ENCODE measurements around the gene ACVR1C. TPM values are rescaled to one million over a fixed set of nuclear protein-coding genes. Genes with fewer than 3 reads are reported as not detected.
"Not testable (repeated sequence)": the region's sequence is repeated elsewhere in the genome, so short reads cannot be mapped to it uniquely, and the experiment has no call there.

The ACVR1C gene
- total RNA-seq, 1 experiment from 2014 or later, result not detected

DNA sequence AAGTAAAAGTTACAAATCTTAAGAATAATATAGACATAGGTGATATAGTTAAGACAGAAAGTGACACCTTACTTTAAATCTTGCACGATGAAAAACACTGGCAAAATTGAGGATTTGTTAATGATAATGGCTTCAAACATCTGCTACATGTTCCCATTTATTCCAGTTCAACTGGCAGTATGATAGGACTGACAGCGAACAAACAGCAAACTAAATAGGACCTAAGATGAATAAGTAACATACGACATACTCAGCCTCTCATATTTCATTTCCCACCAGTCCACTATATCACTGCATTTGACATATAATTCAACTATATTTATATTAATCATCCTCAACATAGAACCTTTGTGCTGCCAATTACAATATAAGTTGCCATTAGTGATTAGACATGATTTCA is 36.3 kb downstream of the ACVR1C start:
- DNase-seq (ENCODE audit: low spot score), result no peak
- in situ Hi-C loops (cut with HindIII; ENCODE audit: low sequenced_read_pairs), result no loop called here

GRCh38 chr2:157587576-157587975 is 41.1 kb downstream of the ACVR1C start:
- no peak for DNase-seq (ENCODE audit: low spot score)
- in situ Hi-C loops (cut with HindIII; ENCODE audit: low sequenced_read_pairs), result no loop called here

DNA sequence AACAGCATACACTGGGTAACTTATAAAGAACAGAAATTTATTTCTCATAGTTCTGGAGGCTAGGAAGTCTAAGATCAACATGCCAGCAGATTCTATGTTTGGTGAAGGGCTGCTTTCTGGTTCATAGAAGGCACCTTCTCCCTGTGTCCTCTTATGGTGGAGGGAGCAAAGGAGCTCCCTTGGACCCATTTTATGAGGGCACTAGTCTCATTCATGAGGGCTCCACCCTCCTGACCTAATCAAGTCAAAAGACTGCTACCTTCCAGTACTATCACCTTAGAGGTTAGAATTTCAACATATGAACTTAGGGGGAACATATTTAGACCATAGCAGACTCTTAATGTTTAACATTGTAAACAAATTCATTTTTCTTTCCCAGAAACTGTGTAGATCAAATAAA is 54.5 kb downstream of the ACVR1C start:
- in situ Hi-C loops (cut with HindIII; ENCODE audit: low sequenced_read_pairs), result no loop called here
- no peak for DNase-seq (ENCODE audit: low spot score)

- in situ Hi-C loops (cut with HindIII; ENCODE audit: low sequenced_read_pairs), result no loop called here
- DNase-seq (ENCODE audit: low spot score), result no peak
Observed at GRCh38 chr2:157572725-157573124, 55.9 kb downstream of the ACVR1C start.

DNA sequence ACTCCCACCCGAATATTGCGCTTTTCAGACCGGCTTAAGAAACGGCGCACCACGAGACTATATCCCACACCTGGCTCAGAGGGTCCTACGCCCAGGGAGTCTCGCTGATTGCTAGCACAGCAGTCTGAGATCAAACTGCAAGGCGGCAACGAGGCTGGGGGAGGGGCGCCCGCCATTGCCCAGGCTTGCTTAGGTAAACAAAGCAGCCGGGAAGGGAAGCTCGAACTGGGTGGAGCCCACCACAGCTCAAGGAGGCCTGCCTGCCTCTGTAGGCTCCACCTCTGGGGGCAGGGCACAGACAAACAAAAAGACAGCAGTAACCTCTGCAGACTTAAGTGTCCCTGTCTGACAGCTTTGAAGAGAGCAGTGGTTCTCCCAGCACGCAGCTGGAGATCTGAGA is 62.0 kb downstream of the ACVR1C start:
- in situ Hi-C loops (cut with HindIII; ENCODE audit: low sequenced_read_pairs); DNase-seq (ENCODE audit: low spot score): not testable (repeated sequence)

DNA sequence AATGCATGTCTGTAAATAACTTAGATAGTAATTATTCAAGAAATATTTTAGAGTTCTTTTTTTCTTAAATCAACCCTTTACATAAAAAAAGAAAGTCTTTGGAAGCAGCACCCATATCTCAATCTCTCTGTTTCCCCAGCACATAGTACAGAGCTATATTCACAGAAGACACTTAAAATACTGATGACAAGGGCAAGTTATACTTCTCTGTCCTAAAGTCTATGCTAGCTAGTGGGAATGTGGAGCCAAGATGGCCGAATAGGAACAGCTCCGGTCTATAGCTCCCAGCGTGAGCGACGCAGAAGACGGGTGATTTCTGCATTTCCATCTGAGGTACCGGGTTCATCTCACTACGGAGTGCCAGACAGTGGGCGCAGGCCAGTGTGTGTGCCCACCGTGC is 62.6 kb downstream of the ACVR1C start:
- DNase-seq (ENCODE audit: low spot score); in situ Hi-C loops (cut with HindIII; ENCODE audit: low sequenced_read_pairs): not testable (repeated sequence)

DNA sequence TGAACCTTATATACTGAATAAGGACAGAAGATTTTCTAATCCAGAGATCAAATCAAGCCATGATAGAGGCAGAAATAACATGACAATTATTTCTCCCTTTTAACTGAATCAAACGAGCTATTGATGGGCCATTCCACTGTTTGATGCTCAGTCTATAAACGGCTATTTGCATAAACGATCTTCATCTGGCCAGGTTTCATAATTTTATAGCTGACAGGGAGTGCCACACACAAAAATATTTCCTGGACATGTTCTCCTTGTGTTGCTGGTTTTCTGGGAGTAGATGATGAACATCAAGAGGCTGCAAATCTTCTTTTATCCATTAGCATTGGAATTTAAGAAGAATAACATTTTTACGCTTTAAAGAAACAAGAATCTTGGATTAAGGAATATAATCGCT is 63.1 kb downstream of the ACVR1C start:
- in situ Hi-C loops (cut with HindIII; ENCODE audit: low sequenced_read_pairs), result no loop called here
- DNase-seq (ENCODE audit: low spot score), result no peak

DNA sequence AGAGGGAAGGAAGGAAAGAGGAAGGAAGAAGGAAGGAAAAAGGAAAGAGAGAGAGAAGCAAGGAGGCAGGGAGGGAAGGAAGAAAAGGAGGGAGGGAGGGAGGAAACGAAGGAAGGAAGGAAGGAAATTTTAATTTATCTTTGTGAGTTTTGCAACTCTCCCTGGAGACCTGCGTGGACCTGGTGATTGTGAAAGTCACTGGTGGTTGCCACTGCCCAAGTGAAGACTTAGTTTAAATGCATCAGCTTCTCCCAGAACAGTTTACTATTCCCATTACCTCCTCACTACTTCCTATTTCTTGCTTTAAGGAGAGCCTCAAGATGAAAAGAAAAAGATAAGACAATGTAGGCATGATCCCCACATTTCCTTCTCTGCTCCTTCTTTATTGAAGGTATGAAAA is 68.8 kb downstream of the ACVR1C start:
- in situ Hi-C loops (cut with HindIII; ENCODE audit: low sequenced_read_pairs), result no loop called here
- no peak for DNase-seq (ENCODE audit: low spot score)

DNA sequence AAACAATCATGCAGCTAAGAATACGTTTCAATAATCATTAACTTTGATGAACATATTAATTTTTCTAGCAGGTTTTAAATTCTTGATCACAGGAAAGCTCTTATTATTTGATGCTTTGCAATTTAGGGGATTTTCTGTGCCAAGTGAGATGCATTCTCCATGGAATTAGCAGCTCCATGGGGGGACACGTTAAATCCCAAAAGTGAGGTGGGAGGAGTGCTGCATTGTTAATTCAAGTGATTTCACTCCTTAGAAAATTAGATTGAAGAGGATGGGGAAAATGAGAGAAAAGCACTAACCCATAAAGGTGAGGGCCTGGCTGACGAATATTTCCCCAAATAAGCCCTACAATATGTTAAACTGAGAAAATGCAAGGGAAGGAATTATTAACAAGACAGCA is 69.2 kb downstream of the ACVR1C start:
- in situ Hi-C loops (cut with HindIII; ENCODE audit: low sequenced_read_pairs), result no loop called here
- DNase-seq (ENCODE audit: low spot score), result no peak

DNA sequence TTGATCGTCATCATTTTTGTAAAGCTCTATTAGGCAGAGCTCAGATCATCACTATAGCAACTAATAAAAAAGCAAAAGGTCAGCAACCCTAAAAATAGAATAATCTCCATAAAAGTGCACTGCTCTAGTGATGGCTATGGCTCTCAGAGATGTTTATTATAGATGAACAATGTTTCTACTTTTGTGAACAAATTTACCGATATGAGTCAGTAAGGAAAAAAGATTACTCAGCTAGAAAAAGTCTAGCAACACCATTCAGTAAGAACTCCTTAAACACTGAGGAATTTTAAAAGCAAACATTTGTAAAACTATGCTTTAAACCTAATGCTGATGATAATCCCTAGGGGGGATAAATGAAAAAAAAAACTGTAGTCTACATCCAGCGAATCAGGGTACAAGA is 69.6 kb downstream of the ACVR1C start:
- in situ Hi-C loops (cut with HindIII; ENCODE audit: low sequenced_read_pairs), result no loop called here
- no peak for DNase-seq (ENCODE audit: low spot score)

GRCh38 chr2:157557770-157558169 is 70.9 kb downstream of the ACVR1C start:
- in situ Hi-C loops (cut with HindIII; ENCODE audit: low sequenced_read_pairs), result no loop called here
- no peak for DNase-seq (ENCODE audit: low spot score)

DNA sequence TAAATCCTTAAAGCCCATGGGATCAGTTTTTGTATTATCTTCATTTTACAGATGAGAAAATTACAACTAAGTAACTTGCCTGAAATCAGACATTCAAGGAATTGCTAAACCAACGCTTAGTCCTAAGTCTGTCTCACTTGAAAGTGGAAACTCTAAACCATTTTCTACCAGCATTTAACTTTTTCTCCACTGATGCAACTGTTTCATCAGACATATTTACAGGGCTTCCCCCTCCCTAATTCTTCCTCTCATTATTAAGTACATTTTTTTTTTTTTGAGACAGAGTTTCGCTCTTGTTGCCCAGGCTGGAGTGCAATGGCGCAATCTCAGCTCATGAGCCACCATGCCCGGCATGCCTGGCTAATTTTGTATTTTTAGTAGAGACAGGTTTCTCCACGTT is 88.6 kb downstream of the ACVR1C start:
- in situ Hi-C loops (cut with HindIII; ENCODE audit: low sequenced_read_pairs), result no loop called here
- no peak for DNase-seq (ENCODE audit: low spot score)

- DNase-seq (ENCODE audit: low spot score), result no peak
- in situ Hi-C loops (cut with HindIII; ENCODE audit: low sequenced_read_pairs), result no loop called here
Observed at GRCh38 chr2:157538064-157538463, 90.6 kb downstream of the ACVR1C start.

DNA sequence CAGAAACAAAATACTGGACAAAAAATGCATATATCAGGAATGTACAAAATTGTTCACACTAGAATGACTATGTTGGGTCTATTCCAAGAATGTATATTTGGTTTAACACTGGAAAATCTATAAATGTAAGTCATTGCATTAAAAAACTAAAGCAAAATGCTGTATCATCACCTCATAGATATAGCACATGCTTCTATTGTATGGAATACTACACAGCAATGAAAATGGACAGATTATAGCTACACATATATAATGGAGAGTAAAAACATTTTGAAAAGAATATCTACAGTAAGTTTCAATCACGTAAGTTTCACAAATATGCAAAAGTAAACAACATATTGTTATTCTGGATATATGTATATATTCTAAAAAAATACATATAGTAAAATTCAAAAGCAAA is 91.8 kb downstream of the ACVR1C start:
- in situ Hi-C loops (cut with HindIII; ENCODE audit: low sequenced_read_pairs), result no loop called here
- no peak for DNase-seq (ENCODE audit: low spot score)

DNA sequence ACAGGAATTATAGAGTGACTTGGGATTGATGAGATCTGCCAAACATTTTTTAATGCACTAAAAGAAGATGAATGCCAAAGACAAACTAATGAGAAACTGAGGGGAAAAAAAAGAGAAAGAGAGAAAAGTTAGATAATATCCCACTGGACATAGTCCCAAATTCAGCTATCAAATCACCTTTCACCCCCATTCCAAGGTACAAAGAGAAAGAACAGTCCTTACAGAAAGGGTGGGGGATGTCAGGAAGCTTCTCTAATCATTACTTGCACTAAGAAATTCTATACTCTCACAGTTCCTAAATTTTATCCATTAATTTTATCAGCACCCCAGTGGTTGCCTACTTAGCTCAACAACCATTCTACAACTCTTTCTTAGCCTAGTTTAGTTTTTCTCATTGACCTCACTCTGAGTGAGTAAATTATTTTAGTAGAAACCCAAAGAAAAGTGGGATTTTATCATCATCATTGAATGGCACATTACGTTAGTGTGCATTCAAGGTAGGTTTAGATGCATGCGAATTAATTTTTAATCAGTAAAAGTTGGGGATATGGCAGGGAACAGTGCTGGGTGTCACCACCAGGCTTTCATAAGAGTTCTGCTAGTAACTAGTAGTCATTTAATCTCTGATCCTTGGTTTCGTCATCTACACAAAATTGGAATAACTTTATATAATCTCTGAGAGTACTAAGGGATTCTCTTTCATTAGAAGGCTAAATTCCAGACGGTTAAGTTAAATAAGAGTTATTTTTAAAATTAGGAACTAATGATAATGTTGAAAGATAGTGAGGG is 99.5 kb downstream of the ACVR1C start:
- DNase-seq (ENCODE audit: low spot score), result no peak
- in situ Hi-C loops (cut with HindIII; ENCODE audit: low sequenced_read_pairs), result no loop called here

DNA sequence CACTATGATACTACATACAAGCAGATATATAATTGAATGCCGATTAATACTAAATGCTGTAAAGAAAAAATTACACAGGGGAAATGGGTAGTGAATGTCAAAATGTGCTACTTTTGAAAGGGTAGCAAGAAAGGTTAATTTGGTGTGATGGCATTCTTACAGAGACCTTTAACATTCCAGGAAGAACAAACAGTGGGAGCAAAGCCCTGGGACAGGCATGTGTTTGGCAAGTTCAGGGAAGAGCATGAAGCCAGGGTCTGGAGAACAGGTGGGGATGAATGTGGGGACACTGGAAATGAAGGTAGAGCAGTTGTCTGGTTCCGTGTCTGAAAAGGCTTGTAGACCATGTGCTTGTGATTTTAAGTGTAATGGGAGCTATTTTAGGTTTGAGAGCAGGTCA is 102.6 kb downstream of the ACVR1C start:
- DNase-seq (ENCODE audit: low spot score), result no peak
- in situ Hi-C loops (cut with HindIII; ENCODE audit: low sequenced_read_pairs), result no loop called here

DNA sequence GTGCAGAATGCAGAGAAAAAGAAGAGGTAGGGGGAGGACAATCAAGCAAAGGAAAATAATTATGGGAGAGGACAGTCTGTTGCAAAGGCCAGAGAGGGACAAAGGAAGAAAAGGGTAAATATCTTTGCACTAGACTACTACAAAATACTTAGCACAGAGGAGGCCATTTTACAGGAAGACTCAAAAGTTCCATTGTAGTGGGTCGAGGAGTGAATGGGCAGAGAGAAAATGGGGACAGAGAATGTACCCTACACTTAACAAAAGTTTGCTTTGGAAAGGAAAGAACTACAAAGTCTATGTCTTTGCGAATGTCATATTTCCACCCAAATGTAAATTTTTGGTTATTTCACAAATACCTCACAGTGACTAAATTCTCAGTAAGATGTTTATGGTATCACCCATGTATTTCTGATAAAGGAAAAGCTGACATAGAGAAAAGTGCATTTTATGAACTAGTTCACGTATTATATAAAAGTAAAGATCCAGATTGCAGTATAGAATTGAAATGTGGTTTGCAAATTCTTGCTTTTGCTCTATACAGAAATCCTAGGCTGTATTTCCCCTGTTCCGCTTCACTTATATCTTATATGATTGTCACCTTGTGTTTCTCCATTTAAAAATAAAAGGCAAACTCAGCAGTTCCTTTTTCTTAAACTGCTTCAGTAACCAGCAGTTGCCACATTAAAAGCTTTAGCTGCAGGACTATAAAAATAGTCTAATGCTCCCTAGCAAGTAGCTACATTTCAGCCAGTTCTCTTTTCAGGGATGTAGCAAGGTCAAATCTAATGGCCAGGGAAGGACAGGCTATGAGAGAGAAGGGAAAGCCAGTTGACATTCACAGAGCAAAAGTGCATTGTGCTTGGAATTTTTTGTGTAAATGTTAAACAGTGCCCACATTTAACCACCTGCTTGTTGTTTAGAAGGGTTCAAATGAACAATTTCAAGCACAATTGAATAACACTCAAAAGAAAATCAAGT is 105.1 kb downstream of the ACVR1C start:
- in situ Hi-C loops (cut with HindIII; ENCODE audit: low sequenced_read_pairs), result no loop called here
- DNase-seq (ENCODE audit: low spot score), result no peak

GRCh38 chr2:157514966-157515365 is 113.7 kb downstream of the ACVR1C start:
- DNase-seq (ENCODE audit: low spot score); in situ Hi-C loops (cut with HindIII; ENCODE audit: low sequenced_read_pairs): not testable (repeated sequence)

- in situ Hi-C loops (cut with HindIII; ENCODE audit: low sequenced_read_pairs), result no loop called here
Observed at GRCh38 chr2:157509744-157510143, 118.9 kb downstream of the ACVR1C start.

DNA sequence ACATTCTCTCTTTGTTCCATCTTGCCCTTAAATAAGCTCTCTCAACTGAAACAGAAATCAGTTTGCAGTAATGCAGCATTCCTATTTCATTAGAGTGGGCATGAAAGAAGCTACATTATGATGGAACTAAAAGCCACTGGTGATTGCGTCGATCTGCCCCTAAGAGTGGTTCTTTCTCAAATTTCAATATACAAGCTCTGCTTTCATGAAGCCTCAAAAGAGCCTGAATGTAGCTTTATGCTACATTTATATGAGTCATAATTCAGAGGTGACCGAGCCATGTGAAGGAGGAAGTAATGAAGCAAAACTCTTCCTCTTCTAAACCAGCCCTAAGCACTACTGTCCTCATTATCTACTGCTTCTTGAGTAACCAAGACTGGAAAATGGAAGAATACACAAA is 120.0 kb downstream of the ACVR1C start:
- no peak for DNase-seq (ENCODE audit: low spot score)
- in situ Hi-C loops (cut with HindIII; ENCODE audit: low sequenced_read_pairs), result no loop called here

More at GRCh38 chr2:157509744-157510143, 118.9 kb downstream of the ACVR1C start:
- no peak for DNase-seq (ENCODE audit: low spot score)
